Fibroblast of the aortic adventitia (primary cell): ENCODE measurements around the gene PSMC3IP. TPM values are rescaled to one million over a fixed set of nuclear protein-coding genes. Genes with fewer than 3 reads are reported as not detected.
A peak's percentile ranks its signal among the peaks of the same experiment; 100 is the strongest.

Source experiments
- DNase-seq: peaks from one replicate; pipeline ENCODE4 v3.0.0-alpha.2; 2010; ENCODE audit warnings: low read depth
- H3K4me3 ChIP-seq: 2 replicates; pipeline ENCODE4 v1.5.1; 2011; ENCODE audit warnings: low read depth, mild to moderate bottlenecking, control low read depth, low read length, moderate library complexity
- total RNA-seq: library from RNA; depleted of rRNA; stranded (reverse); fragments of >200 nt; gene quantifications from 2 replicates; pipeline ENCODE4 v1.2.3, GENCODE V29; 2012; ENCODE audit warnings: low replicate concordance
- TF ChIP-seq, protein P1 (sequence below): IDR thresholded peaks from 2 replicates; pipeline ENCODE4 v1.5.1; 2011; ENCODE audit warnings: mild to moderate bottlenecking, low read length, control low read depth, inconsistent platforms; ENCODE audit not compliant: insufficient read depth

Gene PSMC3IP
- total RNA-seq, 1 donor = 18.3 TPM

- DNase-seq = no peak
- TF ChIP-seq, protein P1, sequence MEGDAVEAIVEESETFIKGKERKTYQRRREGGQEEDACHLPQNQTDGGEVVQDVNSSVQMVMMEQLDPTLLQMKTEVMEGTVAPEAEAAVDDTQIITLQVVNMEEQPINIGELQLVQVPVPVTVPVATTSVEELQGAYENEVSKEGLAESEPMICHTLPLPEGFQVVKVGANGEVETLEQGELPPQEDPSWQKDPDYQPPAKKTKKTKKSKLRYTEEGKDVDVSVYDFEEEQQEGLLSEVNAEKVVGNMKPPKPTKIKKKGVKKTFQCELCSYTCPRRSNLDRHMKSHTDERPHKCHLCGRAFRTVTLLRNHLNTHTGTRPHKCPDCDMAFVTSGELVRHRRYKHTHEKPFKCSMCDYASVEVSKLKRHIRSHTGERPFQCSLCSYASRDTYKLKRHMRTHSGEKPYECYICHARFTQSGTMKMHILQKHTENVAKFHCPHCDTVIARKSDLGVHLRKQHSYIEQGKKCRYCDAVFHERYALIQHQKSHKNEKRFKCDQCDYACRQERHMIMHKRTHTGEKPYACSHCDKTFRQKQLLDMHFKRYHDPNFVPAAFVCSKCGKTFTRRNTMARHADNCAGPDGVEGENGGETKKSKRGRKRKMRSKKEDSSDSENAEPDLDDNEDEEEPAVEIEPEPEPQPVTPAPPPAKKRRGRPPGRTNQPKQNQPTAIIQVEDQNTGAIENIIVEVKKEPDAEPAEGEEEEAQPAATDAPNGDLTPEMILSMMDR = no peak
- H3K4me3 ChIP-seq = peak overlapping the region; percentile 83
Measured at GRCh38 chr17:42537156-42537805, 40.2 kb downstream of the PSMC3IP start.

GRCh38 chr17:42536372-42537155 lies 41.0 kb downstream of the PSMC3IP start:
- DNase-seq = peak; percentile 74
- H3K4me3 ChIP-seq = peak overlapping the region; percentile 83
- TF ChIP-seq, protein P1 = no peak

DNA sequence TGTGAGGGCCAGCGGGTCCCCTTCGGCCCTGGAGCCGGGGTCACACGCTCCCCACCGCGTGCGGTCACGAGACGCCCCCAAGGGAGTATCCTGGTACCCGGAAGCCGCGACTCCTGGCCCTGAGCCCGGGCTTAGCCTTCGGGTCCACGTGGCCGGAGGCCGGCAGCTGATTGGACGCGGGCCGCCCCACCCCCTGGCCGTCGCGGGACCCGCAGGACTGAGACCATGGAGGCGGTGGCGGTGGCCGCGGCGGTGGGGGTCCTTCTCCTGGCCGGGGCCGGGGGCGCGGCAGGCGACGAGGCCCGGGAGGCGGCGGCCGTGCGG lies 41.5 kb downstream of the PSMC3IP start, which contains the start of gene NAGLU:
TSS of gene NAGLU (plus strand) at position 194 of the 324 bp plus-strand sequence. CDS start at position 226, 32 bp downstream.
- TF ChIP-seq, protein P1 = no peak
- peak within 1 kb of the TSS; percentile 83 for H3K4me3 ChIP-seq
- peak; percentile 87 for DNase-seq

GRCh38 chr17:42535155-42536047 lies 42.1 kb downstream of the PSMC3IP start:
- peak overlapping the region; percentile 83 for H3K4me3 ChIP-seq
- DNase-seq = no peak
- TF ChIP-seq, protein P1 = no peak

GRCh38 chr17:42531455-42532354 lies 45.8 kb downstream of the PSMC3IP start:
- TF ChIP-seq, protein P1 = peak; percentile 42
- DNase-seq = peak; percentile 36
- H3K4me3 ChIP-seq = peak overlapping the region; percentile 40
